D341Med (cell line): ENCODE data around the gene NPDC1.

Experiments used
- DNase-seq: peaks from one replicate; pipeline ENCODE4 v3.0.0; 2012; ENCODE audit warnings: low spot score

NPDC1 gene

GRCh38 chr9:136994180-136994887 is 51.6 kb downstream of the NPDC1 start:
- DNase-seq = no peak

- DNase-seq = no peak
These were observed 53.1 kb downstream of the NPDC1 start for GRCh38 chr9:136992819-136993369.

GRCh38 chr9:136991993-136992818 is 53.8 kb downstream of the NPDC1 start, which contains the start of gene PAXX:
TSS of gene PAXX (plus strand) at chr9:136992422. CDS start at chr9:136992444, 22 bp downstream.
- peak; percentile 99 for DNase-seq

GRCh38 chr9:136990242-136990911 is 55.6 kb downstream of the NPDC1 start:
- DNase-seq = no peak
